Loucy (cell line): Measurements from ENCODE around the gene ATP2A2.

Source experiments
- EZH2phosphoT487 ChIP-seq: fragments of 200-600 bp; IDR thresholded peaks from 2 replicates; pipeline ENCODE4 v1.6.1; 2018; ENCODE audit warnings: antibody characterized with exemption, mild to moderate bottlenecking, moderate library complexity, borderline replicate concordance
- TF ChIP-seq, protein P1 (sequence below): fragments of 200-600 bp; sonication (generic); conservative IDR thresholded peaks from 2 replicates; pipeline ENCODE4 v1.5.1; 2014; ENCODE audit warnings: mild to moderate bottlenecking, antibody characterized with exemption, low read length

DNA sequence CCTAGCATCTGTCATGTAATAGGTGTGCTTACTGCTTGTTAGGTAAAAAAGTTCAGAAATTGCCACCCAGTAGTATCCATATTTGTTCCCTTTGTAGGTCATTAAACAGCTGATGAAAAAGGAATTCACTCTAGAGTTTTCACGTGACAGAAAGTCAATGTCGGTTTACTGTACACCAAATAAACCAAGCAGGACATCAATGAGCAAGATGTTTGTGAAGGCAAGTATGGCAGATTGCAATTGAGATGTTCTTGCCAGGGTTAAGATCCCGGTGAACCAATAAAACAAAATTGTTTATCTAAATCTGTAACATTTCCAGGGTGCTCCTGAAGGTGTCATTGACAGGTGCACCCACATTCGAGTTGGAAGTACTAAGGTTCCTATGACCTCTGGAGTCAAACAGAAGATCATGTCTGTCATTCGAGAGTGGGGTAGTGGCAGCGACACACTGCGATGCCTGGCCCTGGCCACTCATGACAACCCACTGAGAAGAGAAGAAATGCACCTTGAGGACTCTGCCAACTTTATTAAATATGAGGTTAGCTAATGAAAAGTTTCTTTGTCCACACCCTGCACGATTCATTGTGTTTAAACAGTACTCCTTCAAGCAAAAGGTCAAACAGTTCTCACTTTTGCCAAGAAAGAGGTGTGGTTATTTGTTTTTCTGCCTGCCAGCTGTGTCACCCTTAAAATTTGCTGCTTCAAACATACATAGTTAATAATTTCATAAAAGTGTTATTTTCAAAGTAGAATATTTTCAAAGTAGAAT is 58.3 kb downstream of the ATP2A2 start:
- TF ChIP-seq, protein P1, sequence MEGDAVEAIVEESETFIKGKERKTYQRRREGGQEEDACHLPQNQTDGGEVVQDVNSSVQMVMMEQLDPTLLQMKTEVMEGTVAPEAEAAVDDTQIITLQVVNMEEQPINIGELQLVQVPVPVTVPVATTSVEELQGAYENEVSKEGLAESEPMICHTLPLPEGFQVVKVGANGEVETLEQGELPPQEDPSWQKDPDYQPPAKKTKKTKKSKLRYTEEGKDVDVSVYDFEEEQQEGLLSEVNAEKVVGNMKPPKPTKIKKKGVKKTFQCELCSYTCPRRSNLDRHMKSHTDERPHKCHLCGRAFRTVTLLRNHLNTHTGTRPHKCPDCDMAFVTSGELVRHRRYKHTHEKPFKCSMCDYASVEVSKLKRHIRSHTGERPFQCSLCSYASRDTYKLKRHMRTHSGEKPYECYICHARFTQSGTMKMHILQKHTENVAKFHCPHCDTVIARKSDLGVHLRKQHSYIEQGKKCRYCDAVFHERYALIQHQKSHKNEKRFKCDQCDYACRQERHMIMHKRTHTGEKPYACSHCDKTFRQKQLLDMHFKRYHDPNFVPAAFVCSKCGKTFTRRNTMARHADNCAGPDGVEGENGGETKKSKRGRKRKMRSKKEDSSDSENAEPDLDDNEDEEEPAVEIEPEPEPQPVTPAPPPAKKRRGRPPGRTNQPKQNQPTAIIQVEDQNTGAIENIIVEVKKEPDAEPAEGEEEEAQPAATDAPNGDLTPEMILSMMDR, result no peak
- no peak for TF ChIP-seq EZH2phosphoT487
